ENCODE data around the gene PLCB2.

The PLCB2 gene

DNA sequence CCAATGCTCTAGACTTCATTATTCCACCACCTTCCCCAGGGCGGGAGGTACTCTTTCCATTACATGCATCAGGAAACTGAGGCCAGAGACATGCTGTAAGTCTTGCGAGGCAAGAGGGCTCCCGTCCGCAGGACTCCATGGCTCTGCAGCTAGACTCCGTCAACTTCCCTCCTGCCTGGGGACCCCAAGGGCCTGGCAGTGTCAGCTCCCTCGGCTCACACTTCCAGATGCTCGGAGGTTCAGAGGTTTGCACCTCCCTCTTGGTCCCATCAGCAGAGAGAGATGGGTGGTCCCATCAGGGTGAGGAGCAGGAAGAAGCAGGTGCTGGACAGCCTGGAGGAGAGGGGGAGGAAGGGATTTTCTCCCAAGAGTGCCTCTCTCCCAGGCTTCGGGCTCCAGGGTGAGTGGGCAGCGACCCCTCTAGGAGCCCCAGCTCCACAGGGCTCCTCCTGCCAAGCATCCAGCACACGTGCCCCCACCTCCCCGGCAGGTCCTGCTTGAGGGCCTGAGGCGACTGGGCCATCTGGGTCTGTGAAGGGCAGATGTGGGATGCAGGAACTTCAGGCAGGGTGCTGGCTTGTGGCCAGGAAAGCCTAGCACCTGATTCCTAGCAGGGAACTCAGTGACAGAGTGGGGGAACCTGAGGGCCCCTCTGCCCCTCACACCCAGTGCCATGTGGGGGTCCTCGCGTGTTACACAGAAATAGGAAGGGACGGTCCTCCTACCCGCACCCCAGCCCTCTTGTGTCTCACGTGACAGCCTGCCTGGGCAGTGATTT is 59.5 kb downstream of the PLCB2 start:
- no peak for DNase-seq

DNA sequence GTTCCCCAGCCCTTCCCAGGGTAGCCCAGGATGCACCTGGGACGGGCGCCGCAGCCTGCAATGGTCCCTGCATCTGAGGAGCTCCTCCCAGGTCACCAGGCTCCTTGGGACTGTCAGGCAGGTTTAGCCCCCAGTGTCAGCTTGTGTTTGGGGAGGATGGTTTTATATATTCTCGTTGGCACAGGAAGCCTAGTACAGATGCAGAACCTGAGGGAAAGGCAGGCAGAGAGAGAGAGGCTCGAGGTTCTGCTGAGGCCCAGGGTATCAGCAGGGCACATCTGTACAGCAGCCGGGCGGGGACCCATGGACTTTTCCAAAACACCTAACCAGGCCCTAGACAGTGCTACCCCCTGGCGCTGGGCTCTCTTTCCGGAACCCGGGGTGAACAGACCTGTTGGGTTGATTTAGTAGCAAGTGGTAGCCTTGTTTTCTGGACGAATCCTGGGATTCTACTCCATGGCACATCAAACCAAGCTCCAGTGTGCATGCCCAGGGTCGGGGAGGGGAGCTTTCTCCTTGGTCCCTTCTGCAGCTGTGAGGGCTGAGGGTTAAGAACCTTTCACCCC is 60.2 kb downstream of the PLCB2 start:
- no peak for DNase-seq

DNA sequence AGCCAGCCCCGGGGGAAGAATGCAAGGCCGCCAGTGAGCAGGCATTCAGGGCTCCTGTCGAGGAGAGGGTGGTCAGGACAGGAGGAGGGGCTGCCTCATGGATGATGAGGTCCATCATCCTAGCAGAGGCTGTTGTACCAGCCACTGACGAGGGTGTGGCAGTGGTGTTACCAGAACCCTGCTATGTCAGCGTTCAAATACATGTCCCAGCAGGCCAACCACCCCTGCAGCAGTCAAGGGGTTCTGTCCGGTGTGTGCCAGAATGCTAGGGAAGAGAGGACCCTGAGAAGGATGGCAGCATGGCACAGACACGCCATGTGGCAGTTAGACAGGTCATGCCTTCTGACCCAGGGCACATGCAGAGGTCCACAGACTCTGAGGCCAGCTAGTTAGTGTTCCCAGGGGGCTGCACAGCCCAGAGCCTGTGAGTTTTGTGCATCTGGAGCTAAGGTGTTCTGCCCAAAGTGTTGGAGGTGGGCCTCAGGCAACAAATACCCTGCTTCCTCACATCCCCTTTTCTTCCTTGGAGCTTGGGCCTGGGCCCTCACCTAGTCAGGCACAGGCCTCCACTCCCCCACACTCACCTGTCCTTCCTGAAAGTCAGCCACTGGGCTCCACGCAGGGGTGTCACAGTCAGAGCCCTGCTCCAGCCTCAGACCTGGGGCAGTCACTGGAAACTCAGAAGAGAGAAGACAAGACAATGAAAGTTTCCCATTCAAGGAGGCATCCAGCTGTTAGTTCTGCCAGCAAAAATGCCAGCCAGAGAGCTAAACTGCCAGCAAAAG is 61.0 kb downstream of the PLCB2 start:
- DNase-seq: no peak

DNA sequence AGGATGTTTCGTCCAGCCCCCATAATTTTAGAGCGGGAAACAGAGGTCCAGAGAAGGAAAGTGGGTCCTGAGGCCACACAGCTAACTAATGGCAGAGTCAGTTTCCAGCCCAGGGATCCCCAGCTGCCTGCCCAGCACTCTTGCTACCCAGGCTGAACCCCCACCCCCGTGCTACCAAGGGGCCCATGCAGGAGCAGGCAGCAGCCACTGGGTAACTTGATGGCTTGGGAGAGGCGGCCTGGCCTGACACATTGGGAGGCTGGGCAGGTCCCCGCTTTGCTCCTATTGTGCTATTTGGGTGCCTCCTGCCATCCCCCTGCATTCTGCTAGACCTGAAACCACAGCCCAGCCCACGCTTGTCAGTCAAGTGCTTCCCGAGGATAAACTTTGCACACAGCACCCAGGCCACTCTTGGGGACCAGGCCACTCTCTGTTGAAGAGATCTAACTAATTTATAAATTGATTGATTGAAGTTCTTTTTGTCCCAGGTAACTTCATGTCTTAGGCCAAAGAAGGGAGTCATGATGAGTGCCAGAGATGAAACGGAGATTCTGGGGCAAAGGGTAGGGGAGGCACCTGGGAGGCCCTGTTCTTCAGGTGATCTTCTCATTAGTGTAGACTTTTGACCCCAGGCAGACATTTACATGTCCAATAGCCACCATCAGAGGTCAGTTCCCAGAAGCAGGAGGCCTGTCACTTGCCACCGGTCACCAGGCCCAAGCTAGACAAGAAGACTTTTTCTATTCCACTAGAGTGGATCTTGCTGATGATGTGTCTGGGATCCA is 61.9 kb downstream of the PLCB2 start:
- DNase-seq: no peak

DNA sequence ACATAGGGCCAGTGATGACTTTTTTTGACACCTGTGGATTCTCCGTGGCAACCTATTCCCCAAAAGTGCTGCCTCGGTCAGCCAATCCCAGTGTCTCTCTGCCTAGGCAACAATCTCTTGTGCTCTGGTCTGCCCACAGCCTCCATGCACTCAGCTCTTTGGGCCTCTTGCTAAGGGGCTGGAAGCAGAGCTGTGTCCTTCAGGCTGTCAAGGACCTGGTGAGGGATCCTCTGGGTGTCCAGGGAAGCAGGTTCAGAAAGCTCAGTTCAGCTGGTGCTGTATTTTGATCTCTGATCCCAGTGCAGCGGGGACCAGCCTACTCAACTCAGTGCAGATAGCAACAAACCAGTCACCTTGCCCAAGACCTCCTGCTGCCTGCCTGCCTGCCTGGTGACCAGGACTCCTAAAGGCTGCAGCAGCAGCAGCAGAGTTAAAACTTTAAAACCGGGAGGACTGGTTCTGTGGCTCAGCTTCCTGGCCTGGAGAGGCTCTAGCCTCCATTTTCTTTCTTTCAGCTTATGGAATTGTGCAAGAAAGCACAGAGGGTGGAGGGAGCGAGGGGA is 62.7 kb downstream of the PLCB2 start:
- no peak for DNase-seq

DNA sequence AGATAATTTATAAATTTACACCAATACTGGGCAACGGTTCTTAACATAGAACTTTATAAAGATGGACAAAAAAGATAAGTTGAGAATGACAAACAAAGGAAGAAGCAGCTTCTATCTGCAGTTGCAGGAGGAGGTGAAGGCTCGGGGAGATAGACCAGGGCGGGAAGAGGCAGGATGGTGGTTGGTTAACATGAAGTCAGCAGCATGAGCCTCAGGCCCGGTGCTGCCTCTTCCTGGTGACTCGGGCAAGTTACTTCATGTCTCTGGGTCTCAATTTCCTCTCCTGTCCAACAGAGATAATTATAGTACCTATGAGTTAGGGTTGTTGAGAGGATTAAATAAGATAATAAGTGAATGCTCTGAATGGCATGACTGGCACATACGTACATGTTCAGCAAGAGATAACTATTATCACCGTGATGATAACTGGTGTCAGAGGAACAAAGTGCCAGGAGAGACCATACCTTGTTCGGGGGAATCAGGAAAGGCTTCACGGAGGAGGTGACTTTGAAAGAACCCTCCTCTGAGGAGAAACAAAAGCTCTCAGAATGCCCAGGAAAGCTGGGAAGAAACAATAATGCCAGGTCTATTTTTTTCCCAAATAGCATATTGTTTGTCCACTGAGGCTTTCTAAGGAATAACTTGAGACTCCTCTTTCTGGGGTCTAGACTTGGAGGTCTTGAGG is 64.5 kb downstream of the PLCB2 start:
- DNase-seq: no peak

DNA sequence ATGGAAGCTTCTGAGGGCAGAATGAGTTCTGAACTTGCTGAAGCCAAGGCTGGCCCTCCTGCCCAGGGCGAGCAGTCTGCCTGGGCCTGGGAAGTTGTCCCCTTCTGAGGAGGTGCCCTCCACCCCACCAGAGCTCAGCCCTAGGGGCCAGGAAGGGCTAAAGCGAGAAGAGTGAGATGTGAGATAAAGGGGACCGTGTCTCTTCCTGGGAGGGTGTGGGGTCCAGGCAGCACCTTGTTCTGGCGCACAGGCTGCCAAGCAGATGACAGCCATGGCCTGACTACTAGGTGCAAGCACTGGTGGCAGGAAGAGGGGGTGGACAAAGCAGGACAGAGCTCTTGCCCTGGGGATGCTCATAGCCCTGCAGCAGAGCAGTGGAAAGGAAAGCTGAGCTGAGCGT is 65.1 kb downstream of the PLCB2 start:
- DNase-seq: no peak

DNA sequence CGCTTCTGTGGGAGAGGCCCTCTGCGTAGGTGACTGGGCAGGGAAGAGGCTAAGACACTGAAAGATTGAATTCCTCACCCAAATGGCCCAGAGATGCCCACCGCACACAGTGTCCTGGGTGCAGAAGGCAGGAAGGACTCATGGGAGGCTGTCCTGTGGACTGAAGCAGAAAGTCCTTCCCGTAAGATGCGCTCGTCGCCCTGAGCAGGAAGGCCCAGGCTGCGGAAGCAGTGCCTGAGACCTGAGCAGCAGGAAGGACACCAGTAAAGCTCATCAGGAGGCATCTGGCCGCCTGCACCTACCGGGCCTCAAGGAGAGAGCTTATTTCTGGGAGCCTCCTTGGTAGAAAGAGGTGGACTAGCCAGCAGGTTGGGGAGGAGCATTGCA is 65.5 kb downstream of the PLCB2 start:
- no peak for DNase-seq

DNA sequence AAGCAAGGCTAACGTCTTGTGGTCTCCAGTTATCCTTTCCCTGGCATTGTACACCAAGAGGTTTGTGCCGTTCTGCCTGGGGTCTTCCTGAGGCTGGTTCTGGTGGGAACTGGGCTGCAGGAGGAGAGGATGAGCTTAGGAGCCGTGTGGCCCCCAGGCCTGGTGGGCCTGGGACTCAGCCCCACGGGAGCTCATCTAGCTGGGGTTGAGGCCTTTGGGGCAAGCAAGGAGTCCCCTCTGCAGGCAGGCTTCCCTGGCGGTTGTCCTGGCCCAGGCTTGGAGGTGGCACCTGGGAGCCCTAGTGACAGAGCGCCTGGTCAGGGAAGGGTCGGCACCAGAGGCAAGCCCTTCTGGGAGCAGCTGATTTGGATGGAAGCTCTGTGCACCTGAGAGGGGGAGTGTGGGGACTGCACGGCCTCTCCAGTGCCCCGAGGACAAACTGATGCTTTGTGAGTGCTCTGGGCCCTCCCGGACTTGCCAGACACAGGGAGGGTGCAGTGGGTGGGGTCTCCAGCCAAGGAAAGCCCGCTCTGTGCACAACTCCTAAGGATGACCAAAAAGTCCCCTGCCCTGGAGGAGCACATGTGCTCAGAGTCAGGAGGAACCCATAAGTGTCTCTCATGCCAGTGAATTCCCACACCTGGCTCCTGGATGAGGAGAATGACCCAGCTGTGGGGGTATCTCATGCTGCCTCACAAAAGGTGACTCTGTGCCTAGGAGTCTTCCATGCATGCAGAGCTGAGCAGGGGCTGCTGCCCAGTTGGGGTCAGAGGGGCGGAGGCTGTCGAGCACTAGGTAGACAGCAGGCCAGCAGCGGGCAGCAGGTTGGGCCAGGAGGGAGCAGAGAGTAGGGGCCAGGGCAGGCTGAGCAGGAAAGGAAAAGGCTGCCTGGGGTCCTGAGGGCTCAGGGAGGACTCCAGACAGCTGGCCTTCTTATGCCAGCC is 66.2 kb downstream of the PLCB2 start:
- no peak for DNase-seq

DNA sequence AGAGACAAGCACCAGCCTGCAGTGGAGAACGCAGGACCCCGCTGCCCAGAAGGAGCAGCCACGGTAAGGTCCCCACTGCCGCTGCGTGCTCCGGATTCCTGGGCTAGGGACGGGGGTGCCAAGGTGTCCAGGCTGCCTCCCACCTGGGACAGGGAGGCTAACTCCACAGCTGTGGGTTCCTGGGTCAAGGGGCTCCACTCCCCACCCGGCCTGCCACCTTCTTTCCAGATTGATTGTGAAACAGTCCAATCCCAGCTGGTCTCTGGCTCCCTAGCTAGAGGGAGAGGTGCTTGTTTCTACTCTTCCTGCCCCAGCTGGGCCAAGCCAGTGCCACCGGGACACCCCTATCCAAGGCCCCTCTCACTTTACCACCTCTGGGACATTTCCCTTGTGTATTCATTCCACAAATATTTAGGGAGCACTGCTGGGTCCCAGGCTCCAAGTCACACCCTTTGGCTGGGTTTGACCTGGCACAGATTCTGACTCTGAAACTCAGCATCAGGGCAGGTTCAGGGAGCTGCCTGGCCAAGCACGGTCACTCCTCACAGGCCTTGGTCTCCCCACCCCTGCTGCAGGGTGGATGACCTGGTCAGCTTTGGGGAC is 67.0 kb downstream of the PLCB2 start:
- no peak for DNase-seq

DNA sequence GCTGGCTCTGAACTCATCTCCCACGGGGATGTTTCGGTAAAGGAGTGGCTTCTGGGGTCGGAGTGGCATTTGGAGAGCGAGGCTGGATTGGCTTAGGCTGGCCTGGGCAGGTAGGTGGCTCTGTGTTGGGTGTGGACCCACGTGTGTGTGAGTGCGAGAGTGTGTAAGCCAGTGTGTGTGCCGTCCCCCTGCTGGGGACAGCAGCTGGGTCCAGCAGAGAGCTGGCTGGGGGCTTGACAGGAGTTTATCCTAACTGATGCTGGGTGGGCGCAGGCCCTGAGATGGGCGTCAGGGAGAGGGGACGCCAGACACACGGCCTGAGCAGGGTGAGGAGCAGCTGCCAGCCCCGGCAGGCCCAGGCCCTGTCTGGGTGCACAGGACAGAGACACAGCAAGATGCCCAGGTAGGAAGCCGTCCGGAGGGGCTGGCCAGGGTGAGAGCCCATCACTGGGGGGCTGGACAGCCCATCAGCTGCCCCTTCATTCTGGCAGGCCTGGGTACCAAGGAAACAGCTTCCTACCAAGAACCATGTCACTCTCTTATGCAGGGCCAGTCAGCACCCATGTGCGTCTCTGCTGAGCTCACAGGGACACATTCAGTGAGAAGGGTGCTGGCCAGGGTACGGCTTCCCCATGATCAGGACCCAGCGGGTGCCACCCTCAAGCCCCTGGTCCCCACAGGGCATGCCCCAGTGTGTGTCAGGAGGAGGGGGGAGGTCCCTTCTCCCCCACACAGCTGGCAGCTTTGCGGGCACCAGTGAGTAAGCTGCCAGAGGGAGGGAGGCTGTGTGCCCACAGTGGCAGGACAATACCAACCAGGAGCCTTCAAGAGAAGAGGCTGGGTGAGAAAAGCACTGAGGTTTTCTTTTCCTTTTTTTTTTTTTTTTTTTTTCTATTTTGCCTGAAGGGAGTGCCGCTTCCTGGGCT is 67.8 kb downstream of the PLCB2 start:
- DNase-seq: no peak

DNA sequence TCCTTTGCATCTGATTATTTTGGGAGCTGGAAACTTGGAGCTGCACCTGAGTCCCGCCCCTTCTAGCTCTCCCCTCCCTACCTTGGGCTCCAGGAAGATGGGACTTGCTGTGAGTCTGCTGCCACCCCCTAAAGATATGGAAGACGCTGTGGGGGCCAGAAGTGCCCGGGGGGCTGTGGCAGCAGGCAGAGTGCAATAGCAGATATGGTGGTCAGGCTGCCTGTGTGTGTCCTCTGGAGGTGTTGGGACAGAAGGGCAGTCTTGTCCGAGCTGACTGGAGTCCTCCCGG is 68.4 kb downstream of the PLCB2 start:
- DNase-seq: no peak

DNA sequence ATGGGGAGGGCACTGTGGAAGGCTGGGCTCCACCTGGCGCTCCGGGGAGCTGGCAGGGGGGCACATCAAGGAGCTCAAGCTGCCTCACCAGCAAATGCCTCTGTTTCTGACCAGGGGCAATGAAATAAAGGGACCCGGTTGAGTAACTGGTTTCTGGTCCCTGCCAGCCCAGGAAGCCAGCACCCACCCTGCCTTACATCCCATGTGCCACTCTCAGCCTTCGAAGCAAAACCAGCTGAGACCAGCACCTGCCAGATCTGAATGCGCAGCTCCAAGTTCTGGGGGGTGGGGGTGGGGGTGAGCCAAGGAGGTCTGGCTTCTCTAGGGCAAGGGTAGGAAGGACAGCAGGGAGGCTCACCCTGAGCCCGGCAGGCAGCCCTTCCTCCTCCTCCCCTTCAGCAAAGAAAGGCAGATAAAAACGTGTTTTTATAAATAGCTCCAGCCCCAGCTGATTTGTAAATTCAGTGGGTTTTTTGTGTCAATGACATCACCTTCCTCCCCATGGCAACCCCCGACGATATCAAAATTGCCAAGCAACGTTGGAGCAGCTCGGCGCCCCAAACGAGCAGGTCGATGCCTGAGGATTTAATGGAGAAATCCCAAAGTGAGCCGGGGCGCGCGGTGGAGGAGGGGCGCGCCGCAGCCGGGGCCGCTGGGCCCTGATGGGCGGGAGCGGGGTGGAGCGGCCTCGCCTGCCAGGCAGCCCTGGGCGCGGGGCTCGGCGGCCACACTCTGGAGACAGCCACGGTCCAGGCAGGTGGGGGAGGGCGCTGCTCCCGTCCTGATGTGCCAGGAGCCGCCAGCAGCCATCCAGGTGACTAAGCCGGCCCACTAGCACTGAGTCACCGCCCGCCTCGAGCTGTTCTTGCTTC is 69.0 kb downstream of the PLCB2 start, which contains the start of gene PAK6:
PAK6 (plus strand) TSS at position 532 of the 872 bp plus-strand sequence. CDS start 25,723 bp downstream, outside the sequence.
- DNase-seq: no peak

All from SIG-M5 (cell line).